GM23338 (cell line): ENCODE measurements around the gene ATP10D. TPM values are rescaled to one million over a fixed set of nuclear protein-coding genes. Genes with fewer than 3 reads are reported as not detected.

Source experiments
- ATAC-seq: fragments of 200-7000 bp; cut with Tn5 transposase; 3 replicates; pipeline ENCODE4 v1.9.1; 2020
- DNase-seq: peaks from one replicate; pipeline ENCODE4 v3.0.0-alpha.2; 2015; ENCODE audit warnings: low spot score
- H2AFZ ChIP-seq: fragments of 200-600 bp; sonication (generic); 2 replicates; pipeline ENCODE4 v1.8.0; 2016; ENCODE audit warnings: antibody characterized with exemption, mild to moderate bottlenecking, moderate library complexity
- H3F3A ChIP-seq: fragments of 200-600 bp; sonication (generic); replicated peaks from 2 replicates; pipeline ENCODE4 v1.8.0; 2017; ENCODE audit warnings: antibody characterized with exemption, mixed run types, low read depth
- H3K27ac ChIP-seq: fragments of 200-600 bp; sonication (generic); 2 replicates; pipeline ENCODE4 v1.6.1; 2016; ENCODE audit warnings: low read depth
- H3K27me3 ChIP-seq: fragments of 200-600 bp; sonication (generic); 2 replicates; pipeline ENCODE4 v1.8.0; 2016; ENCODE audit warnings: mild to moderate bottlenecking, mixed run types, moderate library complexity; ENCODE audit not compliant: insufficient read depth
- H3K36me3 ChIP-seq: fragments of 200-600 bp; sonication (generic); 2 replicates; pipeline ENCODE4 v1.8.0; 2016; ENCODE audit warnings: mild to moderate bottlenecking; ENCODE audit not compliant: insufficient read depth
- H3K4me1 ChIP-seq: fragments of 200-600 bp; sonication (generic); 2 replicates; pipeline ENCODE4 v1.8.0; 2016; ENCODE audit warnings: mild to moderate bottlenecking, moderate library complexity; ENCODE audit not compliant: insufficient read depth
- H3K4me2 ChIP-seq: fragments of 200-600 bp; sonication (generic); 2 replicates; pipeline ENCODE4 v1.7.1; 2017; ENCODE audit warnings: mixed run types
- H3K4me3 ChIP-seq: fragments of 200-600 bp; sonication (generic); 2 replicates; pipeline ENCODE4 v1.6.1; 2016; ENCODE audit warnings: mixed run types
- H3K79me2 ChIP-seq: fragments of 200-600 bp; sonication (generic); replicated peaks from 2 replicates; pipeline ENCODE4 v1.8.0; 2017; ENCODE audit warnings: mild to moderate bottlenecking; ENCODE audit not compliant: insufficient read depth
- H3K9me2 ChIP-seq: fragments of 200-600 bp; sonication (generic); 2 replicates; pipeline ENCODE4 v1.8.0; 2017; ENCODE audit not compliant: insufficient read depth
- H4K20me1 ChIP-seq: fragments of 200-600 bp; sonication (generic); replicated peaks from 2 replicates; pipeline ENCODE4 v1.8.0; 2017; ENCODE audit warnings: mild to moderate bottlenecking; ENCODE audit not compliant: insufficient read depth
- H3K27ac Mint-ChIP-seq: 2 replicates; pipeline ENCODE4 v1.8.0; 2020; ENCODE audit warnings: inconsistent platforms, mild to moderate bottlenecking, moderate library complexity, mixed read lengths
- H3K27me3 Mint-ChIP-seq: 3 replicates; pipeline ENCODE4 v1.8.0; 2022; ENCODE audit warnings: low read depth, mild to moderate bottlenecking, moderate library complexity, mixed read lengths, inconsistent platforms; ENCODE audit not compliant: insufficient read depth, poor library complexity
- H3K36me3 Mint-ChIP-seq: 3 replicates; pipeline ENCODE4 v1.8.0; 2021; ENCODE audit warnings: low read depth, mild to moderate bottlenecking, inconsistent platforms, moderate library complexity, mixed read lengths
- H3K4me1 Mint-ChIP-seq: 3 replicates; pipeline ENCODE4 v1.8.0; 2020; ENCODE audit warnings: mild to moderate bottlenecking, inconsistent platforms, mixed read lengths
- H3K4me3 Mint-ChIP-seq: 3 replicates; pipeline ENCODE4 v1.8.0; 2021; ENCODE audit warnings: moderate library complexity, mild to moderate bottlenecking, inconsistent platforms, mixed read lengths
- H3K9me3 Mint-ChIP-seq: 3 replicates; pipeline ENCODE4 v1.8.0; 2020; ENCODE audit warnings: moderate library complexity, mild to moderate bottlenecking, inconsistent platforms, mixed read lengths
- CREB1 ChIP-seq: fragments of 250-450 bp; sonication (Bioruptor Pico); IDR thresholded peaks from 2 replicates; pipeline ENCODE4 v1.5.0; 2020; ENCODE audit warnings: low read depth, mild to moderate bottlenecking, moderate library complexity
- EZH2phosphoT487 ChIP-seq: fragments of 200-600 bp; sonication (generic); IDR thresholded peaks from one replicate; pipeline ENCODE4 v1.8.1; 2018; ENCODE audit warnings: antibody characterized with exemption; ENCODE audit not compliant: unreplicated experiment
- JUNB ChIP-seq: IDR thresholded peaks from one replicate; pipeline ENCODE4 v1.6.1; 2016; ENCODE audit warnings: antibody characterized with exemption; ENCODE audit not compliant: unreplicated experiment
- STAT1 ChIP-seq: IDR thresholded peaks from one replicate; pipeline ENCODE4 v1.6.1; 2016; ENCODE audit warnings: antibody characterized with exemption; ENCODE audit not compliant: unreplicated experiment
- polyA plus RNA-seq: library from polyadenylated mRNA; unstranded; fragments of >200 nt; fragmentation: Nextera tagmentation; extraction: Ambion mirVana; gene quantifications from 2 replicates; pipeline ENCODE4 v1.2.1, GENCODE V29; 2016
- total RNA-seq: library from RNA; depleted of rRNA; stranded (reverse); fragments of >200 nt; shearing (Covaris generic); gene quantifications from 2 replicates; pipeline ENCODE4 v1.2.3, GENCODE V29; 2014
- TF ChIP-seq, protein P1 (sequence below): fragments of 250-450 bp; sonication (Bioruptor Pico); IDR thresholded peaks from 2 replicates; pipeline ENCODE4 v1.5.0; 2020; ENCODE audit warnings: mild to moderate bottlenecking, moderate library complexity
- TF ChIP-seq, protein P2 (sequence below): IDR thresholded peaks from one replicate; pipeline ENCODE4 v1.6.1; 2018; ENCODE audit warnings: antibody characterized with exemption; ENCODE audit not compliant: unreplicated experiment

The ATP10D gene
- total and polyA plus RNA-seq, 2 experiments from 2014 or later = 4.5 to 4.7 TPM

DNA sequence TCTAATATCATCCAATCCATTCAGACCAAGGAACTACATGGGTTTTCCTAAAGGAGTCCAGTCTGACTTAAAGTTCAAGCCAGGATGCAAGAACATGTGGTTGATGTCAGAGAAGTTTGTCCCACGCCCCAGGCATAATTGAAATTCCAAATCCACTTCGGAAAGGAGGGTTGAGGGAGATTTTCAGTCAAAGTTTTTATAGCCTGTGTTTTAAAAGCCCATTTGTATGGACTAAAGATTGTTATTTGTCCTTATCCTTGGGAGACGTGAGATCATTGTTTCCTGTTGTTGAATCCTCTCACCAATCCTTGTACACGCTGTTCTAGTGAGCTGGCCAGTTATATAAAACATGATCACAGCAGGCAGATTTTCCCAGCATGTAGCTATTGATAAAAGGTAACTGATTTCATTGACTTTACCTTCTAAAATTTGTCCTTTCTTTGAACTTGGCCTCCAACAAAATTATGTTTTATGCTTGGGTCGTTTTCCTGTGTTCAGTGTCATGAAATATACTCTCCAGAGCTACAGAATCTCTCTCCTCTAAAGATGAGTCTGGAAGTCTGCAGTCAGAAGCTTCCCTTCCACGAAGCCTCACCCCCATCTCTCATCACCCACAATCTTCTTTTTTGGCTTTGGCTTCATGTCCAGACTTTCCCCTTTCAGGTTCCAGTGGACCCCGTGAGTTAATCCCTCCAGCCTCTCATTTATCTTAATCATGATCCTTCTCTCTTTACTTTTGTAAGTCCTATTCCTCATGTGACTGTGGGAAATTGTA, 92.9 kb downstream of the ATP10D start (continued):
- TF ChIP-seq, protein P1, sequence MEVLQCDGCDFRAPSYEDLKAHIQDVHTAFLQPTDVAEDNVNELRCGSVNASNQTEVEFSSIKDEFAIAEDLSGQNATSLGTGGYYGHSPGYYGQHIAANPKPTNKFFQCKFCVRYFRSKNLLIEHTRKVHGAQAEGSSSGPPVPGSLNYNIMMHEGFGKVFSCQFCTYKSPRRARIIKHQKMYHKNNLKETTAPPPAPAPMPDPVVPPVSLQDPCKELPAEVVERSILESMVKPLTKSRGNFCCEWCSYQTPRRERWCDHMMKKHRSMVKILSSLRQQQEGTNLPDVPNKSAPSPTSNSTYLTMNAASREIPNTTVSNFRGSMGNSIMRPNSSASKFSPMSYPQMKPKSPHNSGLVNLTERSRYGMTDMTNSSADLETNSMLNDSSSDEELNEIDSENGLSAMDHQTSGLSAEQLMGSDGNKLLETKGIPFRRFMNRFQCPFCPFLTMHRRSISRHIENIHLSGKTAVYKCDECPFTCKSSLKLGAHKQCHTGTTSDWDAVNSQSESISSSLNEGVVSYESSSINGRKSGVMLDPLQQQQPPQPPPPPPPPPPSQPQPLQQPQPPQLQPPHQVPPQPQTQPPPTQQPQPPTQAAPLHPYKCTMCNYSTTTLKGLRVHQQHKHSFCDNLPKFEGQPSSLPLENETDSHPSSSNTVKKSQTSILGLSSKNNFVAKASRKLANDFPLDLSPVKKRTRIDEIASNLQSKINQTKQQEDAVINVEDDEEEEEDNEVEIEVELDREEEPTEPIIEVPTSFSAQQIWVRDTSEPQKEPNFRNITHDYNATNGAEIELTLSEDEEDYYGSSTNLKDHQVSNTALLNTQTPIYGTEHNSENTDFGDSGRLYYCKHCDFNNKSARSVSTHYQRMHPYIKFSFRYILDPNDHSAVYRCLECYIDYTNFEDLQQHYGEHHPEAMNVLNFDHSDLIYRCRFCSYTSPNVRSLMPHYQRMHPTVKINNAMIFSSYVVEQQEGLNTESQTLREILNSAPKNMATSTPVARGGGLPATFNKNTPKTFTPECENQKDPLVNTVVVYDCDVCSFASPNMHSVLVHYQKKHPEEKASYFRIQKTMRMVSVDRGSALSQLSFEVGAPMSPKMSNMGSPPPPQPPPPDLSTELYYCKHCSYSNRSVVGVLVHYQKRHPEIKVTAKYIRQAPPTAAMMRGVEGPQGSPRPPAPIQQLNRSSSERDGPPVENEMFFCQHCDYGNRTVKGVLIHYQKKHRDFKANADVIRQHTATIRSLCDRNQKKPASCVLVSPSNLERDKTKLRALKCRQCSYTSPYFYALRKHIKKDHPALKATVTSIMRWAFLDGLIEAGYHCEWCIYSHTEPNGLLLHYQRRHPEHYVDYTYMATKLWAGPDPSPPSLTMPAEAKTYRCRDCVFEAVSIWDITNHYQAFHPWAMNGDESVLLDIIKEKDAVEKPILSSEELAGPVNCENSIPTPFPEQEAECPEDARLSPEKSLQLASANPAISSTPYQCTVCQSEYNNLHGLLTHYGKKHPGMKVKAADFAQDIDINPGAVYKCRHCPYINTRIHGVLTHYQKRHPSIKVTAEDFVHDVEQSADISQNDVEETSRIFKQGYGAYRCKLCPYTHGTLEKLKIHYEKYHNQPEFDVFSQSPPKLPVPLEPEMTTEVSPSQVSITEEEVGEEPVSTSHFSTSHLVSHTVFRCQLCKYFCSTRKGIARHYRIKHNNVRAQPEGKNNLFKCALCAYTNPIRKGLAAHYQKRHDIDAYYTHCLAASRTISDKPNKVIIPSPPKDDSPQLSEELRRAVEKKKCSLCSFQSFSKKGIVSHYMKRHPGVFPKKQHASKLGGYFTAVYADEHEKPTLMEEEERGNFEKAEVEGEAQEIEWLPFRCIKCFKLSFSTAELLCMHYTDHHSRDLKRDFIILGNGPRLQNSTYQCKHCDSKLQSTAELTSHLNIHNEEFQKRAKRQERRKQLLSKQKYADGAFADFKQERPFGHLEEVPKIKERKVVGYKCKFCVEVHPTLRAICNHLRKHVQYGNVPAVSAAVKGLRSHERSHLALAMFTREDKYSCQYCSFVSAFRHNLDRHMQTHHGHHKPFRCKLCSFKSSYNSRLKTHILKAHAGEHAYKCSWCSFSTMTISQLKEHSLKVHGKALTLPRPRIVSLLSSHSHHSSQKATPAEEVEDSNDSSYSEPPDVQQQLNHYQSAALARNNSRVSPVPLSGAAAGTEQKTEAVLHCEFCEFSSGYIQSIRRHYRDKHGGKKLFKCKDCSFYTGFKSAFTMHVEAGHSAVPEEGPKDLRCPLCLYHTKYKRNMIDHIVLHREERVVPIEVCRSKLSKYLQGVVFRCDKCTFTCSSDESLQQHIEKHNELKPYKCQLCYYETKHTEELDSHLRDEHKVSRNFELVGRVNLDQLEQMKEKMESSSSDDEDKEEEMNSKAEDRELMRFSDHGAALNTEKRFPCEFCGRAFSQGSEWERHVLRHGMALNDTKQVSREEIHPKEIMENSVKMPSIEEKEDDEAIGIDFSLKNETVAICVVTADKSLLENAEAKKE (CRISPR knock-in tag) = no peak

DNA sequence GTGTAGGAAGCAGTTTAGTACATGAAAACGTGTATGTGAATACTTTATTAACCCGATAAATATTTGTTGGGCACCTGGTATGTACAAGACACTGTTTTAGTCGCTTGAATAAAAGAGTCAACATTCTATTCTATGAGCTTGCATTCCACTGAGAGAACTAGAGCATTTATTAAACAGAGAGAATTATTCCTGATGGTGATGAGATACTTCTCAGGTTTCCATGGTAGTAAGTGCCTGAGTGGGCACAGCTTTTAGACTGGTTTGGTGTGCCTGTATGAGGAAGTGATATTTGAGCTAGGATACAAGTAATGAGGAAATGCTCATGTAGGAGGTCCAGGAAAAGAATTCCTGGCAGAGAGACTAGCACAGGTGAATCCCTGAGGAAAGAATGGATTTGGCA, 94.2 kb downstream of the ATP10D start:
- Histone ChIP-seq H3K9me2 (0 out of 2 replicates have a peak, but pooled peaks cover 3% of the 10 kb centered on the region), H3K79me2 (no peaks in the 10 kb centered on the region), H3K27me3 (no peaks in the 10 kb centered on the region), H3K36me3 (no peaks in the 10 kb centered on the region), H2AFZ (no peak overlapping the region), H3K4me1 (no peaks in the 10 kb centered on the region), H3K4me3 (no peak overlapping the region), H3K4me2 (no peak overlapping the region), H3F3A (no peaks in the 10 kb centered on the region), H4K20me1 (no peaks in the 10 kb centered on the region), H3K27ac (no peak overlapping the region)
- Mint-ChIP-seq H3K4me1 (no peaks in the 10 kb centered on the region), H3K36me3 (no peaks in the 10 kb centered on the region), H3K27me3 (no peaks in the 10 kb centered on the region), H3K9me3 (no peaks in the 10 kb centered on the region), H3K27ac (no peak overlapping the region), H3K4me3 (no peak overlapping the region)
- ATAC-seq (no peak), DNase-seq (no peak)
- TF ChIP-seq STAT1 (no peak), CREB1 (CRISPR knock-in tag) (no peak), JUNB (no peak), EZH2phosphoT487 (no peak)
- TF ChIP-seq, protein P2, sequence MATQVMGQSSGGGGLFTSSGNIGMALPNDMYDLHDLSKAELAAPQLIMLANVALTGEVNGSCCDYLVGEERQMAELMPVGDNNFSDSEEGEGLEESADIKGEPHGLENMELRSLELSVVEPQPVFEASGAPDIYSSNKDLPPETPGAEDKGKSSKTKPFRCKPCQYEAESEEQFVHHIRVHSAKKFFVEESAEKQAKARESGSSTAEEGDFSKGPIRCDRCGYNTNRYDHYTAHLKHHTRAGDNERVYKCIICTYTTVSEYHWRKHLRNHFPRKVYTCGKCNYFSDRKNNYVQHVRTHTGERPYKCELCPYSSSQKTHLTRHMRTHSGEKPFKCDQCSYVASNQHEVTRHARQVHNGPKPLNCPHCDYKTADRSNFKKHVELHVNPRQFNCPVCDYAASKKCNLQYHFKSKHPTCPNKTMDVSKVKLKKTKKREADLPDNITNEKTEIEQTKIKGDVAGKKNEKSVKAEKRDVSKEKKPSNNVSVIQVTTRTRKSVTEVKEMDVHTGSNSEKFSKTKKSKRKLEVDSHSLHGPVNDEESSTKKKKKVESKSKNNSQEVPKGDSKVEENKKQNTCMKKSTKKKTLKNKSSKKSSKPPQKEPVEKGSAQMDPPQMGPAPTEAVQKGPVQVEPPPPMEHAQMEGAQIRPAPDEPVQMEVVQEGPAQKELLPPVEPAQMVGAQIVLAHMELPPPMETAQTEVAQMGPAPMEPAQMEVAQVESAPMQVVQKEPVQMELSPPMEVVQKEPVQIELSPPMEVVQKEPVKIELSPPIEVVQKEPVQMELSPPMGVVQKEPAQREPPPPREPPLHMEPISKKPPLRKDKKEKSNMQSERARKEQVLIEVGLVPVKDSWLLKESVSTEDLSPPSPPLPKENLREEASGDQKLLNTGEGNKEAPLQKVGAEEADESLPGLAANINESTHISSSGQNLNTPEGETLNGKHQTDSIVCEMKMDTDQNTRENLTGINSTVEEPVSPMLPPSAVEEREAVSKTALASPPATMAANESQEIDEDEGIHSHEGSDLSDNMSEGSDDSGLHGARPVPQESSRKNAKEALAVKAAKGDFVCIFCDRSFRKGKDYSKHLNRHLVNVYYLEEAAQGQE = no peak
